ENCODE measurements around the gene CD163L1. TPM values are rescaled to one million over a fixed set of nuclear protein-coding genes. Genes with fewer than 3 reads are reported as not detected.
"Not testable (repeated sequence)": the region's sequence is repeated elsewhere in the genome, so short reads cannot be mapped to it uniquely, and the experiment has no call there.

Gene CD163L1
- total RNA-seq, 1 donor from 2014 or later = not detected

DNA sequence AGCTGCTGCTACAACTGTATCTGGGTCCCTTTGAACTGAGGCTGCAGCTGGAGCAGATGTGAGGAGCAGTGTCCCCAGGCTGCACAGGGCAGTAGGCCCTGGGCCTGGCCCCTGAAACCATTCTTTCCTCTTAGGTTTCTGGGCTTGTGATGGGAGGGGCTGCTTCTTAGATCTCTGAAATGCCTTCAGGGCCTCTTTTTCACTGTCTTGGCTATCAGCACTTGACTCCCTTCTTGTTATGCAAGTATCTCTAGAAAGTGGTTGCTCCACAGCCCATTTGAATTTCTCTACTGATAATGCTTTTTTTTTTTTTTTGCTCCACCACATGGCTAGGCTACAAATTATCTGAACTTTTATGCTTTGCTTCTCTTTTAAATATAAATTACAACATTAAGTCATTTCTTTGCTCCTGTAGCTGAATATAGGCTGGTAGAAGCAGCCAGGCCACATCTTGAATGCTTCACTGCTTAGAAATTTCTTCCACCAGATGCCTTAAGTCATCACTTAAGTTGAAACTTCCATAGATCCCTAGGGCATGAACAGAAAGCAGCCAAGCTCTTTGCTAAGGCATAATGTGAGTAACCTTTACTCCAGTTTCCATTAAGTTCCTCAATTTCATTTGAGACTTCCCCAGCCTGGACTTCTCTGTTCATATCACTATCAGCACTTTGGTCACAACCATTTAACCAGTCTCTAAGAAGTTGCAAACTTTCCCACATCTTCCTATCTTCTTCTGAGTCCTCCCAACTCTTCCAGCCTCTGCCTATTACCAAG is 98.9 kb downstream of the CD163L1 start:
- no peaks in the 10 kb centered on the region for H3K27me3 ChIP-seq
- no peak overlapping the region for H3K27ac Mint-ChIP-seq

DNA sequence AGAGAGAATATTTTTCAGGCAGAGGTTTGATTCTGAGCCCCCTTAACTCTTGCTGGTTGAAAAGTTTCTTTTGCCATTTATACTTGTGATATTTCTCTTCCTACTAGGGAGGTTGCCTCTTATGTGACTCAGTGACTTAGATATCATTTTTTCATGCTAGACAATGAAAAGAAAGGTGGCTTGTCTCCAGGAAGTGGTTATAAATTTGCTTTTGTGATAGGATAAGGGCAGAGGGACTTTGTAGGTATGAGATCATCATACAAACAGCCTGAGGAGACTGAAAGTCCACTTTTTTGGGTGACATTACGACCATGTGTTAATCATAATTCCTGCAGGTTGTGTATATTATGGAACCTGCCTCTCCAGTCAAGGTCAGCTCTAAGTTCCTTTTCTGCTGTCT is 104.3 kb downstream of the CD163L1 start:
- H4K20me1 ChIP-seq (ENCODE audit: low read depth) = no peaks in the 10 kb centered on the region
- no peak overlapping the region for H3K27ac Mint-ChIP-seq
- H3K27me3 ChIP-seq = no peaks in the 10 kb centered on the region
- no peaks in the 10 kb centered on the region for H3K36me3 ChIP-seq
- H3K9ac ChIP-seq = no peak overlapping the region
- peaks cover 4% of the 10 kb centered on the region for H3K9me3 Mint-ChIP-seq
- no peak overlapping the region for H2AFZ ChIP-seq (replicated peaks)
- H3K4me3 ChIP-seq = no peak overlapping the region
- DNase-seq (ENCODE audit: low spot score) = no peak
- no peaks in the 10 kb centered on the region for H3K4me1 ChIP-seq
- H3K27ac ChIP-seq = no peak overlapping the region
- peaks cover 3% of the 10 kb centered on the region for H3K27me3 Mint-ChIP-seq (ENCODE audit: insufficient read depth, low read depth)
- no peaks in the 10 kb centered on the region for H3K36me3 Mint-ChIP-seq
- H3K9me3 ChIP-seq (ENCODE audit: low read depth) = no peaks in the 10 kb centered on the region
- no peaks in the 10 kb centered on the region for H3K4me1 Mint-ChIP-seq
- no peak overlapping the region for H3K4me2 ChIP-seq
- TF ChIP-seq, protein P1, sequence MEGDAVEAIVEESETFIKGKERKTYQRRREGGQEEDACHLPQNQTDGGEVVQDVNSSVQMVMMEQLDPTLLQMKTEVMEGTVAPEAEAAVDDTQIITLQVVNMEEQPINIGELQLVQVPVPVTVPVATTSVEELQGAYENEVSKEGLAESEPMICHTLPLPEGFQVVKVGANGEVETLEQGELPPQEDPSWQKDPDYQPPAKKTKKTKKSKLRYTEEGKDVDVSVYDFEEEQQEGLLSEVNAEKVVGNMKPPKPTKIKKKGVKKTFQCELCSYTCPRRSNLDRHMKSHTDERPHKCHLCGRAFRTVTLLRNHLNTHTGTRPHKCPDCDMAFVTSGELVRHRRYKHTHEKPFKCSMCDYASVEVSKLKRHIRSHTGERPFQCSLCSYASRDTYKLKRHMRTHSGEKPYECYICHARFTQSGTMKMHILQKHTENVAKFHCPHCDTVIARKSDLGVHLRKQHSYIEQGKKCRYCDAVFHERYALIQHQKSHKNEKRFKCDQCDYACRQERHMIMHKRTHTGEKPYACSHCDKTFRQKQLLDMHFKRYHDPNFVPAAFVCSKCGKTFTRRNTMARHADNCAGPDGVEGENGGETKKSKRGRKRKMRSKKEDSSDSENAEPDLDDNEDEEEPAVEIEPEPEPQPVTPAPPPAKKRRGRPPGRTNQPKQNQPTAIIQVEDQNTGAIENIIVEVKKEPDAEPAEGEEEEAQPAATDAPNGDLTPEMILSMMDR (IDR thresholded peaks at IDR 0.05) = no peak
- no peak for TF ChIP-seq EZH2phosphoT487 (IDR thresholded peaks at IDR 0.05)
- no peak for TF ChIP-seq EZH2 (IDR thresholded peaks at IDR 0.05)
- no peak overlapping the region for H3K4me3 Mint-ChIP-seq
- H3F3A ChIP-seq (ENCODE audit: low read depth) = no peaks in the 10 kb centered on the region
- no peaks in the 10 kb centered on the region for H3K79me2 ChIP-seq (ENCODE audit: low read depth)

More for the DNA sequence above, 98.9 kb downstream of the CD163L1 start:
- Histone ChIP-seq H3K79me2 (ENCODE audit: low read depth) (no peaks in the 10 kb centered on the region), H3K4me3 (no peak overlapping the region), H2AFZ (replicated peaks) (no peak overlapping the region), H3K9ac (no peak overlapping the region), H3K27ac (no peak overlapping the region), H3K9me3 (ENCODE audit: low read depth) (no peaks in the 10 kb centered on the region), H4K20me1 (ENCODE audit: low read depth) (no peaks in the 10 kb centered on the region), H3K4me1 (no peaks in the 10 kb centered on the region), H3K36me3 (no peaks in the 10 kb centered on the region), H3K4me2 (no peak overlapping the region), H3F3A (ENCODE audit: low read depth) (no peaks in the 10 kb centered on the region)
- Mint-ChIP-seq H3K4me3 (no peak overlapping the region), H3K36me3 (no peaks in the 10 kb centered on the region), H3K27me3 (ENCODE audit: insufficient read depth, low read depth) (peaks cover 3% of the 10 kb centered on the region), H3K4me1 (no peaks in the 10 kb centered on the region), H3K9me3 (peaks cover 4% of the 10 kb centered on the region)
- TF ChIP-seq, protein P1 (IDR thresholded peaks at IDR 0.05) = no peak
- TF ChIP-seq EZH2phosphoT487 (IDR thresholded peaks at IDR 0.05) (no peak), EZH2 (IDR thresholded peaks at IDR 0.05) (no peak)
- DNase-seq (ENCODE audit: low spot score) = no peak

DNA sequence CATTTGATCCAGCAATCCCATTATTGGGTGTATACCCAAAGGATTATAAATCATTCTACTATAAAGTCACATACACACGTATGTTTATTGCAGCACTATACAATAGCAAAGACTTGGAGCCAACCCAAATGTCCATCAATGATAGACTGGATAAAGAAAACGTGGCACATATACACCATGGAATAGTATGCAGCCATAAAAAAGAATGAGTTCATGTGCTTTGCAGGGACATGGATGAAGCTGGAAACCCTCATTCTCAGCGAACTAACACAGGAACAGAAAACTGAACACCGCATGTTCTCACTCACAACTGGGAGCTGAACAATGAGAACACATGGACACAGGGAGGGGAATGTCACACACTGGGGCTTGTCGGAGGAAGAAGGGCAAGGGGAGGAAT is 106.2 kb downstream of the CD163L1 start:
- not testable (repeated sequence) for H3K27ac Mint-ChIP-seq

DNA sequence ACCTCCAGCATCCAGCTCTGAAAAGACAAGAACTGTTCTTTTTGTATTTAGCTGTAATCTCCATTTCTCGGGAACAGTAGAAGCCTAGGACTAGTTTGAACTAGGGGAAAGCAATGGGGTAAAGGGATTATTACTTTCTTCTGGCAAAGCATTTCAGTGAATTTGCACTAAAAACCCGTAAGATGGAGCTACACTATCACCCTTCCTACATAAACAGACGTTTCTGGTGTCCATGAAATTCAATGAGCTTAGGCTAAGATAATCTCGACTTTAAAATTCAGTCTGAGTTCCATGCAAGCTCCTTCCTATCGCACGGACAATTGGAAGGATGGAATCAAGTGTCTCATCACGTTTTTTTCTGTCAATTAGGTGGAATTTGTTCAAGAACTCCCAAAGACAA is 116.0 kb downstream of the CD163L1 start:
- peaks cover 8% of the 10 kb centered on the region for H3K9me3 Mint-ChIP-seq
- Histone ChIP-seq H3K27ac (no peak overlapping the region), H3K9ac (no peak overlapping the region), H3K9me3 (ENCODE audit: low read depth) (peaks cover 12% of the 10 kb centered on the region), H3F3A (ENCODE audit: low read depth) (no peaks in the 10 kb centered on the region), H3K4me1 (no peaks in the 10 kb centered on the region), H3K36me3 (no peaks in the 10 kb centered on the region), H3K79me2 (ENCODE audit: low read depth) (no peaks in the 10 kb centered on the region), H3K27me3 (no peaks in the 10 kb centered on the region), H4K20me1 (ENCODE audit: low read depth) (no peaks in the 10 kb centered on the region), H2AFZ (replicated peaks) (peak overlapping the region; percentile 0), H3K4me3 (no peak overlapping the region), H3K4me2 (no peak overlapping the region)
- no peak for DNase-seq (ENCODE audit: low spot score)
- no peak for TF ChIP-seq EZH2phosphoT487 (IDR thresholded peaks at IDR 0.05)
- TF ChIP-seq EZH2 (IDR thresholded peaks at IDR 0.05) = no peak
- TF ChIP-seq, protein P1 (IDR thresholded peaks at IDR 0.05) = no peak
- H3K36me3 Mint-ChIP-seq = no peaks in the 10 kb centered on the region
- H3K27ac Mint-ChIP-seq = no peak overlapping the region
- H3K4me1 Mint-ChIP-seq = no peaks in the 10 kb centered on the region
- H3K27me3 Mint-ChIP-seq (ENCODE audit: insufficient read depth, low read depth) = no peaks in the 10 kb centered on the region
- H3K4me3 Mint-ChIP-seq = no peak overlapping the region

More for the DNA sequence above, 106.2 kb downstream of the CD163L1 start:
- not testable (repeated sequence) for H3K4me3 Mint-ChIP-seq; H3K4me3 ChIP-seq; H4K20me1 ChIP-seq (ENCODE audit: low read depth); H3K79me2 ChIP-seq (ENCODE audit: low read depth); H3K9ac ChIP-seq; H3K4me2 ChIP-seq; H3K9me3 Mint-ChIP-seq; H3K4me1 Mint-ChIP-seq; H2AFZ ChIP-seq (replicated peaks); H3F3A ChIP-seq (ENCODE audit: low read depth); H3K27ac ChIP-seq; H3K27me3 Mint-ChIP-seq (ENCODE audit: insufficient read depth, low read depth); H3K36me3 ChIP-seq; H3K36me3 Mint-ChIP-seq; H3K27me3 ChIP-seq; H3K9me3 ChIP-seq (ENCODE audit: low read depth); H3K4me1 ChIP-seq; DNase-seq (ENCODE audit: low spot score)

All from neural progenitor cell (in vitro differentiated cells).